WTC11 (cell line): ENCODE measurements around the gene PIF1. TPM values are rescaled to one million over a fixed set of nuclear protein-coding genes. Genes with fewer than 3 reads are reported as not detected.

ENCODE experiments used
- ATAC-seq: fragments of 200-7000 bp; cut with Tn5 transposase; 2 replicates; pipeline ENCODE4 v1.10.0; 2021; ENCODE audit warnings: mild to moderate bottlenecking, moderate library complexity
- CTCF ChIA-PET: fragments of 300-600 bp; sonication (Branson Sonifier 250); formaldehyde crosslinking; loops from one replicate; lab custom pipeline; 2021; ENCODE audit warnings: antibody characterized with exemption; lab: Charles Lee
- POLR2A ChIA-PET: fragments of 350-600 bp; sonication (Branson Sonifier 250); formaldehyde crosslinking; loops from one replicate; lab custom pipeline; 2021; ENCODE audit warnings: antibody characterized with exemption; lab: Charles Lee
- DNase-seq: peaks from one replicate; pipeline ENCODE4 v3.0.0; 2021; ENCODE audit warnings: low spot score
- H3K27ac Mint-ChIP-seq: 2 replicates; pipeline ENCODE4 v1.8.0; 2021; ENCODE audit warnings: mixed read lengths
- H3K27me3 Mint-ChIP-seq: 2 replicates; pipeline ENCODE4 v1.8.0; 2021; ENCODE audit warnings: low read depth, mild to moderate bottlenecking, moderate library complexity, mixed read lengths
- H3K36me3 Mint-ChIP-seq: 2 replicates; pipeline ENCODE4 v1.8.0; 2021; ENCODE audit warnings: mixed read lengths
- H3K4me1 Mint-ChIP-seq: 2 replicates; pipeline ENCODE4 v1.8.0; 2022; ENCODE audit warnings: mixed read lengths
- H3K4me3 Mint-ChIP-seq: 2 replicates; pipeline ENCODE4 v1.8.0; 2021; ENCODE audit warnings: mild to moderate bottlenecking, moderate library complexity, mixed read lengths
- H3K9me3 Mint-ChIP-seq: 2 replicates; pipeline ENCODE4 v1.8.0; 2021; ENCODE audit warnings: mixed read lengths
- ATF1 ChIP-seq: sonication (generic); formaldehyde crosslinking; IDR thresholded peaks from 2 replicates; pipeline ENCODE4 v1.8.1; 2023; ENCODE audit warnings: mild to moderate bottlenecking, moderate library complexity, missing genetic modification reagents
- ATF2 ChIP-seq: sonication (generic); formaldehyde crosslinking; IDR thresholded peaks from 2 replicates; pipeline ENCODE4 v1.8.1; 2022; ENCODE audit warnings: low read depth, missing genetic modification reagents, borderline replicate concordance
- CTCF ChIP-seq: fragments of 200-600 bp; IDR thresholded peaks from 2 replicates; pipeline ENCODE4 v1.8.0; 2022; ENCODE audit warnings: antibody characterized with exemption
- E2F1 ChIP-seq: sonication (generic); formaldehyde crosslinking; IDR thresholded peaks from 2 replicates; pipeline ENCODE4 v1.8.0; 2022; ENCODE audit warnings: mild to moderate bottlenecking, missing genetic modification reagents
- ESRRA ChIP-seq: sonication (generic); formaldehyde crosslinking; IDR thresholded peaks from 2 replicates; pipeline ENCODE4 v1.8.1; 2022; ENCODE audit warnings: mild to moderate bottlenecking, missing genetic modification reagents, borderline replicate concordance
- FOXJ3 ChIP-seq: sonication (generic); formaldehyde crosslinking; IDR thresholded peaks from 2 replicates; pipeline ENCODE4 v1.9.0; 2021; ENCODE audit warnings: missing genetic modification reagents, mild to moderate bottlenecking, borderline replicate concordance
- GABPB1 ChIP-seq: sonication (generic); formaldehyde crosslinking; IDR thresholded peaks from 2 replicates; pipeline ENCODE4 v1.8.1; 2023; ENCODE audit warnings: mild to moderate bottlenecking, missing genetic modification reagents
- GTF2I ChIP-seq: fragments of 250-450 bp; sonication (Bioruptor Pico); conservative IDR thresholded peaks from 2 replicates; pipeline ENCODE4 v1.4.0; 2021; ENCODE audit warnings: mild to moderate bottlenecking
- JAZF1 ChIP-seq: fragments of 250-450 bp; sonication (Bioruptor Pico); IDR thresholded peaks from 2 replicates; pipeline ENCODE4 v1.9.0; 2021; ENCODE audit warnings: moderate library complexity, mild to moderate bottlenecking, inconsistent platforms
- NR2C2 ChIP-seq: sonication (generic); formaldehyde crosslinking; IDR thresholded peaks from 2 replicates; pipeline ENCODE4 v1.8.0; 2022; ENCODE audit warnings: mild to moderate bottlenecking, missing genetic modification reagents
- SMAD4 ChIP-seq: sonication (generic); formaldehyde crosslinking; IDR thresholded peaks from 2 replicates; pipeline ENCODE4 v1.8.0; 2022; ENCODE audit warnings: mild to moderate bottlenecking, missing genetic modification reagents
- SOX15 ChIP-seq: fragments of 250-450 bp; sonication (Bioruptor Pico); IDR thresholded peaks from 2 replicates; pipeline ENCODE4 v1.9.0; 2021; ENCODE audit warnings: mild to moderate bottlenecking
- ZNF121 ChIP-seq: sonication (generic); formaldehyde crosslinking; IDR thresholded peaks from 2 replicates; pipeline ENCODE4 v1.8.0; 2023; ENCODE audit warnings: missing genetic modification reagents
- ZNF281 ChIP-seq: sonication (generic); formaldehyde crosslinking; IDR thresholded peaks from 2 replicates; pipeline ENCODE4 v1.8.0; 2023; ENCODE audit warnings: mild to moderate bottlenecking, missing genetic modification reagents
- ZNF317 ChIP-seq: sonication (generic); formaldehyde crosslinking; IDR thresholded peaks from 2 replicates; pipeline ENCODE4 v1.8.1; 2023; ENCODE audit warnings: low read depth, mild to moderate bottlenecking, moderate library complexity, missing genetic modification reagents, borderline replicate concordance
- total RNA-seq: library from RNA; stranded (reverse); gene quantifications from 3 replicates; pipeline ENCODE4 v1.2.3, GENCODE V29; 2021
- TF ChIP-seq, protein P1 (sequence below): sonication (generic); formaldehyde crosslinking; conservative IDR thresholded peaks from 2 replicates; pipeline ENCODE4 v1.8.1; 2022; ENCODE audit warnings: mild to moderate bottlenecking, missing genetic modification reagents
- TF ChIP-seq, protein P2 (sequence below): fragments of 250-450 bp; sonication (Bioruptor Pico); conservative IDR thresholded peaks from 2 replicates; pipeline ENCODE4 v1.9.0; 2021; ENCODE audit warnings: mild to moderate bottlenecking

PIF1 gene
- total RNA-seq, 1 experiment from 2014 or later = 249 TPM

DNA sequence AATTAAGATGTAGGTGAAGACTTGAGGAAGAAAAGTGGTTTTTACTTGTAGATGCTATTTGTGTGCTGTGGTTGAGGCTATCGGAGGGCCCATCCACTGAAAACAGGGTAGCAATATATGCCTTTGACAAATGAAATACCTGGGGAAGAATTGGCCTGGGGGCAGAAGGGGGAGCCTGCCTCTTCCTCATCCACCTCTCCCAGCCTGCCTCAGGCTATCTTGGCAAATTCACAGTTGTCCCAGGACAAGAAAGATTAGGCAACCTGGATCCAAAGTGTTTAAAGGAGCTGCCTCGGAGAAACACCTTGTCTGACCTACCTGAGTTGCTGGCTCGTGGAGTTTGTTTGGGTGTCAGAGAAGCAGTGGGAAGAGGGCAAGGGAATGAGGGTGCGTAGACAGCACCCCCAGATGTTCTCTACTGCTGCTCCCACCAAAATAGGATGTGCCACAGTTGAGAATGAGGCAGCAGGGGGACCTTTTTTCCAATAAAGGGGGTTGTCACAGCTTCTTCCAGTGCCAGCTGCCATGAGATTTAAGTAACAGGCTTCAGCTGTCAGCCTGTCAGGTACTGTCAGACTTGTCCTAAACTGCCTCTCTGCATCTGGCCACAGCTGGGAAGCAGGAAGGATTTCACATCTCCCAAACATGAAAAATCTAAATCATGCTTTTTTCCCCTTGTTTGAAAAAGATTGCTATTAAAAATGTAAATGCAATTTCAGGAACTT lies 25.5 kb upstream of the PIF1 start:
- H3K9me3 Mint-ChIP-seq = no peaks in the 10 kb centered on the region
- peaks cover 44% of the 10 kb centered on the region for H3K4me1 Mint-ChIP-seq
- no peaks in the 10 kb centered on the region for H3K27me3 Mint-ChIP-seq
- TF ChIP-seq, protein P1, sequence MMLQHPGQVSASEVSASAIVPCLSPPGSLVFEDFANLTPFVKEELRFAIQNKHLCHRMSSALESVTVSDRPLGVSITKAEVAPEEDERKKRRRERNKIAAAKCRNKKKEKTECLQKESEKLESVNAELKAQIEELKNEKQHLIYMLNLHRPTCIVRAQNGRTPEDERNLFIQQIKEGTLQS (CRISPR knock-in tag) = no peak
- TF ChIP-seq ZNF121 (CRISPR knock-in tag) = no peak
- TF ChIP-seq ATF2 (CRISPR knock-in tag) = no peak
- no peak for TF ChIP-seq SMAD4 (CRISPR knock-in tag)
- TF ChIP-seq, protein P2, sequence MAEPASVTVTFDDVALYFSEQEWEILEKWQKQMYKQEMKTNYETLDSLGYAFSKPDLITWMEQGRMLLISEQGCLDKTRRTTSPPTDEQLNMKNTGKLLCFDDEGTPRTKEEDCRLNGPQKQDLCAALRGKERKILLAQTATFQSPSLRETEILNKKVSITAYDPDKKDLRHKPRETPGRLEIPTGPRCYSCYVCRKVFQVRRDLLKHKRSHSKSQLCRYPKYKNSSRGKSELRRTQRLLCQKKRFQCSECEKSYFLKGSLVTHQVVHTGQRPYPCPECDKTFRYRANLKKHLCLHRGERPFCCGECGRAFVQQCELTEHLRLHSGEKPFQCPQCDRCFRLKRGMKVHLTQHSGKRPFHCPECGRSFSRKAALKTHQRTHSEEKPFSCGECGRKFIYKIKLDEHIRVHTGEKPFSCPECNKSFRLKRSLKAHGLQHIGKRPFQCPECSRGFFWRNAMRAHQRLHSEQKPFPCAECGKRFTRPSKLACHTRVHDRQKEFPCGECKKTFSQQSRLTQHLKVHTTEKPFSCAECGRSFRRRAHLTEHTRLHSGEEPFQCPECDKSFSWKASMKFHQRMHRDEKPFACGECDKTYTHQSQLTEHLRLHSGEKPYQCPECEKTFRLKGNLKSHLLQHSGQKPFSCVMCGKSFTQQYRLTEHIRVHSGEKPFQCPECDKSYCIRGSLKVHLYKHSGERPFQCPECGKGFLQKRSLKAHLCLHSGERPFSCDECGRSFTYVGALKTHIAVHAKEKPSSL = no peak
- no peak for TF ChIP-seq NR2C2 (CRISPR knock-in tag)
- TF ChIP-seq SOX15 = no peak
- no peak for TF ChIP-seq JAZF1 (CRISPR knock-in tag)
- TF ChIP-seq ATF1 (CRISPR knock-in tag) = no peak
- no peak for TF ChIP-seq GABPB1
- no peak for TF ChIP-seq ESRRA
- no peak for TF ChIP-seq FOXJ3 (CRISPR knock-in tag)
- TF ChIP-seq ZNF317 (CRISPR knock-in tag) = no peak
- TF ChIP-seq CTCF = no peak
- no peak for TF ChIP-seq GTF2I (CRISPR knock-in tag)
- no peak for TF ChIP-seq ZNF281 (CRISPR knock-in tag)
- no peak for TF ChIP-seq E2F1 (CRISPR knock-in tag)
- TF ChIP-seq, all 79 proteins: peak for 0
- peak overlapping the region; percentile 64; the same call in 1 of the 2 replicates for H3K27ac Mint-ChIP-seq
- ChIA-PET CTCF (interaction anchor here (0.7 to 1.8 kb wide), 8 partner anchors 10 to 123 kb away, joined by 3 to 7 read pairs (median 4); no protein-coding TSS in a partner anchor), POLR2A (interaction anchor here (1.1 to 1.6 kb wide), 4 partner anchors 10 to 49 kb away, joined by 3 to 6 read pairs (median 4); no protein-coding TSS in a partner anchor)
- H3K4me3 Mint-ChIP-seq = no peak overlapping the region
- no peak for ATAC-seq
- H3K36me3 Mint-ChIP-seq = peaks cover 47% of the 10 kb centered on the region
- no peak for DNase-seq
